Activated CD8-positive, alpha-beta T cell treated with anti-CD3 and anti-CD28 coated beads for 36 hours (primary cell): ENCODE results near the gene NMD3. TPM values are rescaled to one million over a fixed set of nuclear protein-coding genes. Genes with fewer than 3 reads are reported as not detected.

Source experiments
- ATAC-seq: fragments of 200-7000 bp; cut with Tn5 transposase; one replicate; pipeline ENCODE4 v1.10.0; 2021; ENCODE audit warnings: mild to moderate bottlenecking, moderate library complexity
- CTCF ChIA-PET: fragments of 350-600 bp; sonication (Branson Sonifier 250); formaldehyde crosslinking; loops from one replicate; lab custom pipeline; 2021; ENCODE audit warnings: antibody characterized with exemption; lab: Charles Lee
- POLR2A ChIA-PET: fragments of 350-600 bp; sonication (Branson Sonifier 250); formaldehyde crosslinking; loops from one replicate; lab custom pipeline; 2021; ENCODE audit warnings: antibody characterized with exemption; lab: Charles Lee
- DNase-seq: peaks from one replicate; pipeline ENCODE4 v3.0.0-alpha.2; 2020
- H3K27ac Mint-ChIP-seq: one replicate; pipeline ENCODE4 v1.8.0; 2021; ENCODE audit warnings: mild to moderate bottlenecking, mixed read lengths
- H3K27me3 Mint-ChIP-seq: one replicate; pipeline ENCODE4 v1.8.0; 2021; ENCODE audit warnings: mixed read lengths
- H3K36me3 Mint-ChIP-seq: one replicate; pipeline ENCODE4 v1.8.0; 2021; ENCODE audit warnings: low read depth, mixed read lengths
- H3K4me1 Mint-ChIP-seq: one replicate; pipeline ENCODE4 v1.8.0; 2021; ENCODE audit warnings: low read depth, mixed read lengths
- H3K4me3 Mint-ChIP-seq: one replicate; pipeline ENCODE4 v1.8.0; 2021; ENCODE audit warnings: mild to moderate bottlenecking, moderate library complexity, mixed read lengths
- H3K9me3 Mint-ChIP-seq: one replicate; pipeline ENCODE4 v1.8.0; 2021; ENCODE audit warnings: mixed read lengths
- CTCF ChIP-seq: fragments of 200-600 bp; IDR thresholded peaks from one replicate; pipeline ENCODE4 v1.8.0; 2022; ENCODE audit warnings: antibody characterized with exemption, mild to moderate bottlenecking
- intact Hi-C: fragments of 100-400 bp; cut with micrococcal nuclease; formaldehyde crosslinking; loops from one replicate; pipeline ENCODE4 v1.10.0; 2022
- total RNA-seq, 2 experiments: library from RNA; stranded (reverse); gene quantifications; one replicate each; pipeline ENCODE4 v1.2.3, GENCODE V29; 2021

The NMD3 gene
- total RNA-seq, 2 experiments from 2014 or later: 73.0 to 74.9 TPM

- ATAC-seq: no peak
- CTCF ChIA-PET: interaction anchor here (1.0 to 1.2 kb wide), 2 partner anchors 13 to 59 kb away, joined by 3 to 4 read pairs; no protein-coding TSS in a partner anchor
- H3K4me3 Mint-ChIP-seq: no peak overlapping the region
- peaks cover 4% of the 10 kb centered on the region for H3K27me3 Mint-ChIP-seq
- H3K4me1 Mint-ChIP-seq: no peaks in the 10 kb centered on the region
- intact Hi-C loops: no loop called here
- POLR2A ChIA-PET: interaction anchor here (0.6 to 0.7 kb wide), 2 partner anchors 9 to 18 kb away, joined by 4 to 5 read pairs; no protein-coding TSS in a partner anchor
- no peak for DNase-seq
- H3K36me3 Mint-ChIP-seq: no peaks in the 10 kb centered on the region
- no peak for TF ChIP-seq CTCF
- H3K9me3 Mint-ChIP-seq: no peaks in the 10 kb centered on the region
- no peak overlapping the region for H3K27ac Mint-ChIP-seq
These were observed 8.8 kb upstream of the NMD3 start for GRCh38 chr3:161212171-161212771.

GRCh38 chr3:161212906-161213305 lies 8.2 kb upstream of the NMD3 start:
- intact Hi-C loops: no loop called here
- no peak for TF ChIP-seq CTCF
- Mint-ChIP-seq H3K27me3 (peaks cover 4% of the 10 kb centered on the region), H3K27ac (no peak overlapping the region), H3K9me3 (no peaks in the 10 kb centered on the region), H3K4me1 (no peaks in the 10 kb centered on the region), H3K4me3 (no peak overlapping the region), H3K36me3 (no peaks in the 10 kb centered on the region)
- ChIA-PET POLR2A (no interaction called here), CTCF (interaction anchor here (1.0 kb wide), 1 partner anchor 59 kb away, joined by 4 read pairs; no protein-coding TSS in a partner anchor)
- ATAC-seq (no peak), DNase-seq (no peak)

- no peak for ATAC-seq
These were observed 7.5 kb upstream of the NMD3 start for GRCh38 chr3:161213644-161214043.

DNA sequence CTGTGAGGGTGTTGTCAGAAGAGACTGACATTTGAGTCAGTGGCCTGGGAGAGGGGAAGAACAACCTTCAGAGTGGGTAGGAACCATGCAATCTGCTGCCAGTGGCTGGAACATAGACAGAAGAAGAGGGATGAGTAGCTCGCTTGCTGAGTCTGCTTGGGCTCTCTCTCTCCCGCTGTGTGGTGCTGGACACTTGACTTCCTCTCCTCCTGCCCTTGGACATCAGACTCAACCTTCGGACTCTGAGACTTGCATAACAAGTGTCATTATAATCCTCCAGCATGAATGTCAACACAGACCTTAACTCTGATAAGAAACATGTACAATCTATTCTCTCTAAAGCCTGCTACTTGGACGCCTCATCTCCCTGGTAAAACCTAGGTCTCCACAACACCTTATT lies 5.9 kb upstream of the NMD3 start:
- no peak for ATAC-seq
- POLR2A ChIA-PET: no interaction called here
- Mint-ChIP-seq H3K9me3 (peaks cover 2% of the 10 kb centered on the region), H3K4me1 (peaks cover under 1% of the 10 kb centered on the region), H3K4me3 (no peak overlapping the region), H3K27me3 (peaks cover 4% of the 10 kb centered on the region), H3K36me3 (no peaks in the 10 kb centered on the region), H3K27ac (no peak overlapping the region)
- no peak for DNase-seq
- intact Hi-C loops: no loop called here
- TF ChIP-seq CTCF: no peak
- CTCF ChIA-PET: no interaction called here

More at GRCh38 chr3:161213644-161214043, 7.5 kb upstream of the NMD3 start:
- CTCF ChIA-PET: interaction anchor here (0.6 to 0.8 kb wide), 2 partner anchors 8 to 228 kb away, joined by 3 to 4 read pairs; no protein-coding TSS in a partner anchor
- no peak for DNase-seq
- Mint-ChIP-seq H3K27me3 (peaks cover 4% of the 10 kb centered on the region), H3K27ac (no peak overlapping the region), H3K9me3 (no peaks in the 10 kb centered on the region), H3K4me1 (no peaks in the 10 kb centered on the region), H3K36me3 (no peaks in the 10 kb centered on the region), H3K4me3 (no peak overlapping the region)
- intact Hi-C loops: no loop called here
- POLR2A ChIA-PET: no interaction called here
- TF ChIP-seq CTCF: no peak

DNA sequence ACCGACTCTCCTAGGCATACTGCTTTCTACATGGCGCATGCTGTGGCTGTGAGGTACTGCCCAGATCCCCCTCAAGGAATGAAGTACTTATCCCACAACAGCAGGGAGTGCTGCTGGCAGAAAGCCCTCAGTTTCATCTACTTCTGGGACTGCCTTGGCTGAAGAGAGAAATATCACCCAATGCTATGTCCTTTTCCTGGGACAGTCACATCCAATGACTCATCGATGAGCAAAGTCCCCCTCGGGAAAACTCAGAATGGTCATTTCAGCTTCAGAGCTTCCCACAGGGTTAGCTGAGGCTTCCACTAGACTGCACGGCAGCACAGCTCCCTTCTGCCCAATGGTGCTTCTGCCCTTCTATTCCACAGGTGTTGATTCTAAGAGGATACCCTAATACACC lies 3.6 kb upstream of the NMD3 start:
- DNase-seq (no peak), ATAC-seq (no peak)
- intact Hi-C loops: no loop called here
- Mint-ChIP-seq H3K27me3 (peaks cover 4% of the 10 kb centered on the region), H3K27ac (no peak overlapping the region), H3K9me3 (peaks cover 5% of the 10 kb centered on the region), H3K4me1 (peaks cover 7% of the 10 kb centered on the region), H3K4me3 (no peak overlapping the region), H3K36me3 (peaks cover 2% of the 10 kb centered on the region)
- POLR2A ChIA-PET: no interaction called here
- CTCF ChIA-PET: no interaction called here
- TF ChIP-seq CTCF: no peak
